Stimulated activated CD4-positive, alpha-beta T cell treated with anti-CD3 and anti-CD28 coated beads, Interleukin-2, amount 100 ng/mL, for 48 hours (primary cell): Measurements from ENCODE around the gene COL4A6.
"Not testable (repeated sequence)": the region's sequence is repeated elsewhere in the genome, so short reads cannot be mapped to it uniquely, and the experiment has no call there.

Experiments
- DNase-seq, 2 donors: peaks; one replicate each; pipeline ENCODE4 v3.0.0-alpha.2; 2020

COL4A6 gene

GRCh38 chrX:108399418-108400165, 38.6 kb downstream of the COL4A6 start:
- DNase-seq, result no peak

DNA sequence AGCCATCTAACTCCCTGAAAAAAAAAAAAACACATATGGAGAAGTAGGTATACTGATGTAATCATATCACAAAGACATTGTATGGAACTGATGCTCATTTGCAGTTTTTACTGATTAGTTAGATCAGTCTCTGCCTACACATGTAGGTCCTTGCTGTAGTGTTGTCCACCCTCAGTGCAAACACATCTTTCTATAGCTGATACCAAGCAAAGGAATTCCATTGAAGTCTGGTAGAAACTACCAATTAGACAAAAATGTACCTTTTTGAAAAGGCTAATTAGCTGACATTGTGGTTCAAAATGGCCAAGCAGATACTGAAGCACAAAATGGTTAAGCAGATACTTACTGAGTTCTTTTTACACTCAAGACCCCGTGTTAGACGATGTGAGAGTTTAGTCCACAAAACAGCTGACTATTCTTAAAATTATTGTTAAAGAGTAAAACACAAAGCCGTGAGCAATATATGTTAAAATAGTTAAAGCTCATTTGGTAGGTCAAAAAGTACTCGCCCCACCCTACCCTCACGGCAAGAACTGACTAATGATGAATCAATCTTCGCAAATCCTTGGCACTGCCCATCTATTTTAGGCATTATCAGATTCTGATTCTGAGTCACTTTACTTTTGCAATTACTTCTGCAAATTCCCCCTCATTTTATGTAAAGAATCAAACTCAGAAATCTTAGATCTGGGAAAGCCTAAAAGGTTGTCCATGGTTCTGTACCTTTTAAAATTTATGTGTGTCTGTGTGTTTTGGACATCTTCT, 40.4 kb downstream of the COL4A6 start:
- no peak for DNase-seq

DNA sequence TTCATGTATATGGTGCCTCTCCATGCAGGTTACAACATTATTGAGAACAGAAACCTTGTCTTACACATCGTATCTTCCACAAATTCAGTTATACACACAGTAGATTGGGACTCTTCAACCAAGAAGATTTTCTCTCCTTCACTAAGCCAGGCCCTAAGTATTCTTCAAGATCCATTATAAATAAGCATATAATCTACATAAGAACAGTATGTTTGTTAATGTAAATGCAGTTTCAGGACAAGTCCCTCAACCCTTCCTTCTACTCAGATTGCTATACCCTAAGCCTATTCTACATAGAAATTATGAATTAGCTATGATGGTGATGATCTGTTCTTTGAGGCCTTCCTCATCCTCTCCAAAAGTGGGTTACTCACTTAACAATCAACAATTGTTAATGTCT, 41.2 kb downstream of the COL4A6 start:
- no peak for DNase-seq

DNA sequence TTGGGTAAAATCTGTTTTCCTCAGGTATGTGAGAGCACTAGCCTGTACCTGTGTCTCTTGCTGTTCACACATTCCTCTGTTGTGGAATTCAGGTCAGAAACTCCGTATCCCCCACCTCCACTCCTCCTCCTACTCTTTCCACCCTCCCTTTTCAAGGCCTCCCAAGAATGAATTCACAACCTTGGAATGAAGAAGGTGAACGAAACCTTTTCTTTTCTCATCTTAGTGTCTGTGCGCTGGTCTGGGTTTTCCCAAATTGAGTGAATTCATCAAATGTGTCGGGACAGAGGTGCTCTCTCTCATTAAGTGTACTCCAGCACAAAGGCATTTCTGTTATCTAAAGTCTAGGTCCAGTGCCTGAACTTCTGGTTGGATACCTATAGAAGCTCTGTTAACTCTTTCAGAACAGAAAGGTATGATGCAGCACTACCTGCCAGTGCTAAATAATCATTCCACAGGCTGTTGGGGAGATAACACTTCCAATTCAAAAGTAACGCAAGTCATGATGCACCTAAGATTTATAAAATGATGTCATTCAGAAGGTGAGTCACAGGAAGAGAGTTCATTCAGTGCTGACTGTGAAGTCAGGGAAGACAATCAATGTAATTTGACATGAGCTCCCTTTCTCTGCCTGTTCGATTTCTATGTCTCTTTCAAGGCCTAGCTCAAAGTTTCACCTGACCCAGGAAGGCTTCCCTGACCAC, 41.9 kb downstream of the COL4A6 start:
- no peak for DNase-seq

DNA sequence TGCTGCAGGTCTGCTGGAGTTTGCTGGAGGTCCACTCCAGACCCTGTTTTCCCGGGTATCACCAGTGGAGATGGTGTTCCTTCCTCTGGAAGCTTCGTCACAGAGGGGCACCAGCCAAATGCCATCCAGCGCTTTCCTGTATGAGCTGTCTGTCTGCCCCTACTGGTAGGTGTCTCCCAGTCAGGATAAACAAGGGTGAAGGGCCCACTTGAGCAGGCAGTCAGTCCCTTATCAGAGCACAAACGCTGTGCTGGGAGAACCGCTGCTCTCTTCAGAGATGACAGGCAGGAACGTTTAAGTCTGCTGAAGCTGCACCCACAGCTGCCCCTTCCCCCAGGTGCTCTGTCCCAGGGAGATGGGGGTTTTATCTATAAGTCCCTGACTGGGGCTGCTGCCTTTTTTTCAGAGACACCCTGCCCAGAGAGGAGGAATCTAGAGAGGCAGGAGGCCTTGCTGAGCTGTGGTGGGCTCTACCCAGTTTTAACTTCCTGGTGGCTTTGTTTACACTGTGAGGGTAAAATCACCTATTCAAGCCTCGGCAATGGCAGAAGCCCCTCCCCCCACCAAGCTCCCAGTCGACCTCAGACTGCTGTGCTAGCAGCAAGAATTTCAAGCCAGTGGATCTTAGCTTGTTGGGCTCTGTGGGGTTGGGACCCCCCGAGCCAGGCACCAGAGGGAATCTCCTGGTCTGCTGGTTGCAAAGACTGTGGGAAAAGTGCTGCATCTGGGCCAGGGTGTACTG, 47.1 kb downstream of the COL4A6 start:
- DNase-seq, result not testable (repeated sequence)

- DNase-seq, result no peak
Measured at GRCh38 chrX:108384783-108385182, 53.4 kb downstream of the COL4A6 start.

DNA sequence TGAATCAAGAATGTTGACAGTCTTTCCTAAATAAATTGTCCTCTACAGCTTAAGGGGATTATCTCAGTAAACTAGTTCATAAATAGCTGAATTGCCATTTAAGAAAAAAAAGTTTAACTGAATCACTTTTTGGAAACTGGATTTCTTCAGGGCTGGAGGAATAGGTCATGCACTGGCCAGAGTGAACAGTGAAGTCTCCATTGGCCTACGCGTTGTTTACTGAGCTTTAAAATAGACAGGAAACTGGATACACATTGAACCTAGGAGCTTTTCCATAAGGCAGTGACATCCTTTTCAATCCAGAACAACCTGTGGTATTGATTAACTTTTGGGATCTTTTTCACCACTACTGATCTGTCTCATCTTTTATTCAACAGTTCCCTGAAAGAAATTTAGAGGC, 58.0 kb downstream of the COL4A6 start:
- DNase-seq, result no peak

DNA sequence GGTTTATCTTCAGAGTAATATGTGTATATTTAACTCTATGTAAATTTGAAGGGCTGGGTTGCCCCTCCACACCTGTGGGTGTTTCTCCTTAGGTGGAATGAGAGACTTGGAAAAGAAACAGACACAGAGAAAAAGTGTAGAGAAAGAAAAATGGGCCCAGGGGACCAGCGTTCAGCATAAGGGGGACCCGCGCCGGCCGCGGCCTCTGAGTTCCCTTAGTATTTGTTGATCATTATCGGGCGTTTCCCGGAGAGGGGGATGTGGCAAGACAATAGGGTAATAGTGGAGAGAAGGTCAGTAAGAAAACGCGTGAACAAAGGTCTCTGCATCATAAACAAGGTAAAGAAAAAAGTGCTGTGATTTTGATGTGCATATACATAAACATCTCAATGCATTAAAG, 61.4 kb downstream of the COL4A6 start:
- DNase-seq, result not testable (repeated sequence)

GRCh38 chrX:108375591-108375990, 62.6 kb downstream of the COL4A6 start:
- DNase-seq, result not testable (repeated sequence)

GRCh38 chrX:108366644-108367406, 71.4 kb downstream of the COL4A6 start:
- DNase-seq, result no peak

GRCh38 chrX:108362026-108362425, 76.2 kb downstream of the COL4A6 start:
- no peak for DNase-seq

- no peak for DNase-seq
Measured at GRCh38 chrX:108361316-108361715, 76.9 kb downstream of the COL4A6 start.

DNA sequence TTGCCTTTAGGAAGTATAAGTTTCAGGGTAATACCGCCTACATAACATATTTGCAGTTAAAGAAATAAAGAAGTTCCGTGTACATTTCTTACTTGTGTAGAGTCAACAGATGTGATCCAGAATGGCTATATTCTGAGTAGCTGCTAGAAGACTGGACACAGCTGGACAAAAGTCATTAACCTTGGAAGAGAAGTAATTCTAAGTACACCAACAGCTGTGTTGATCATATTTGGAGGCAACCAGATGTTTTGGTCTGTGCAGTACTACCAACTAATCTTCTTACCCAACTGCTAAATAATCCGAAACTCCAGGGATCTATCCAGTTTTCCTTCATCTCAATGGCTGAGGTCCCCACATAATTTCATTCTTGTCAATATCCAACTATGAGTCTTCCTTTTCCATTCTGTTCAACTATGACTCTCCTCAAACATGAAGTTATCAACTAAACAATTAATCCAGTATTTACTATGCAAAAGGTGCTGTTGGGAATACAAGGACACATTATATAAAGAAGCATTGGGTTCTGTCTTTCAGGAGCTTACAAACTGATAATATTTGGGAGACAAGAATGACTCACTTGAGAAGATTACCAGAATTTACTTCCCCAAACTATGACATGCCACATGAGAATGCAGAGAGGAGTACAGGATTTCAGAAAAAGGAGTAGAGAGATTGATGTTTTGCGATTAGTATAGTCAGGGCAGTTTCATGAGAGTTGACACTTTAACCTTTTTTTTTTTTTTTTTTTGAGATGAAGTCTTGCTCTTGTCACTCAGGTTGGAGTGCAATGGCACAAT, 78.2 kb downstream of the COL4A6 start:
- DNase-seq, result no peak

DNA sequence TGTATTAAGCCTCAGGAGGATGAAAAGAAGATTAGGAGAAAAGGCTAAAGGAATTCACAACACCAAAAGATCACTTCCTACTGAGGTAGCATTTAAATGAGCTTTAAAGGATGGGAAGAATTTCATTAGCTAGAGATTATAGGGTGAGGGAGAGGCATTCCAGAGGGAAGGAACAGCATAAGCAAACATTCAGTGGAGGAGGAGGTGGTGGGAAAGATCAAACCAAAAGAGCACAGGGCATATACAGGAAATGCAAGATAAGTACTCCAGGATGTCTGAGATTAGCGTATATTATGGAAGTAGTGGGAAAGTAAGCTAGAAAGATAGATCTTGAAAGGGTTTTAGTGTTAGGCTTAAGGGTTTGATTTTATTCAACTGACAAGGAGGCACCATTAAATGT, 84.8 kb downstream of the COL4A6 start:
- DNase-seq, result no peak

- no peak for DNase-seq
Measured at GRCh38 chrX:108349210-108349609, 89.0 kb downstream of the COL4A6 start.

DNA sequence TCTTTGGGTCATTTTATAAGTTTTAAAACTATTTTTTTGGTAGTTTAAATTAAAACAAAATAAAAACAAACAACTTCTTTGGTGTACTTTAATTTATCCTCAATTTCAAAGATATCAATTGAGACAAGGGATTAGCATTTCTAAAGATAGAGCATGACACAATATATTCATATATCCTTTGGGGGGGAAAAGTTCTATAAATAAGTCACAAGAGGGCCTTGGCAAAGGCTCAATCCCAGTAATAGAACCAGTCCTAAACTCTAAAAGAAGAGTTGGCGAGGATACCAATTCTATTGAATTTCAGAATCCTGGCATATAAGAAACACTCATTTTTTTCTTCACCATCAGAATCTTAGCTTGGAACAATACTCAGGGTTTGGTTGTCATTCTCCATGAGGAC, 89.7 kb downstream of the COL4A6 start:
- DNase-seq, result no peak

- no peak for DNase-seq
Measured at GRCh38 chrX:108347800-108348199, 90.4 kb downstream of the COL4A6 start.

GRCh38 chrX:108344216-108344615, 94.0 kb downstream of the COL4A6 start:
- DNase-seq, result no peak

- DNase-seq, result no peak
Measured at GRCh38 chrX:108341947-108342346, 96.3 kb downstream of the COL4A6 start.

- DNase-seq, result no peak
Measured at GRCh38 chrX:108332281-108332680, 105.9 kb downstream of the COL4A6 start.

- no peak for DNase-seq
Measured at GRCh38 chrX:108331126-108331909, 106.9 kb downstream of the COL4A6 start.
